Measurements from ENCODE around the gene GHR.

Gene GHR

DNA sequence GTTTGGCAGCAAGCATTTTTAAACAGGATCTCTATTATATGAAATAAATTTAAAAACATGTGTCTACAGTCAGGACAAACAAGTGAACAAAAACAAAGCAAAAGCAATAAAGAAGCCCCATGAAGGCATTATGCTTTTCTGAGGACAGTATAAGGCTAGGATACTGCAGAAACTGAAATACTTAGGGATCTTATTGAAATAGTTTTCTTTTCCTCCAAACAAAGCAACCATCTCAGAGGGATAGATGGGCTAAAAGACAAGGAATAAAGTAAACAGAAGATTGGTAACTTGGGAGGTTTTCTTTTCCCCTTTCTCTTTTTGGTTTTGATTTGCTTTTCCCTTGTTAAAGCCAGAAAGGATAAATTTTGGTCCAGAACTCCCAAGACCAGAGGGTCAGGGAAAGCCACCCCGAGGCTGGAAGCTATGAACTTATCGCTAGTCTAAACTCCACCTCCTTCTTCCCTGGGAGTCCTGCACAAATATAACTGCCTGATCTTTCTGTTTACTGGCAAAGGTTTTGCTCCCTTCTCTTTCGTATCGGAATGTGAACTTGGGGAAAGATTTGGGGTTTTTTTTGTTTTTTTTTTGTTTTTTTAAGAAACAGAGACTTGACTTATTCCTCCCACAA is 164.0 kb downstream of the GHR start:
- Histone ChIP-seq H3K27me3 (ENCODE audit: insufficient read depth, poor library complexity, severe bottlenecking) (peaks cover 2% of the 10 kb centered on the region), H3K27ac (replicated peaks) (no peak overlapping the region), H3K4me3 (replicated peaks; ENCODE audit: insufficient read depth, low read length) (no peak overlapping the region)
- TF ChIP-seq SPI1 (IDR thresholded peaks at IDR 0.05; ENCODE audit: borderline replicate concordance, low read depth) (no peak), GABPA (IDR thresholded peaks at IDR 0.05; ENCODE audit: low read depth) (no peak), POLR2AphosphoS5 (IDR thresholded peaks at IDR 0.05; ENCODE audit: low read depth) (no peak)
- TF ChIP-seq, protein P1, sequence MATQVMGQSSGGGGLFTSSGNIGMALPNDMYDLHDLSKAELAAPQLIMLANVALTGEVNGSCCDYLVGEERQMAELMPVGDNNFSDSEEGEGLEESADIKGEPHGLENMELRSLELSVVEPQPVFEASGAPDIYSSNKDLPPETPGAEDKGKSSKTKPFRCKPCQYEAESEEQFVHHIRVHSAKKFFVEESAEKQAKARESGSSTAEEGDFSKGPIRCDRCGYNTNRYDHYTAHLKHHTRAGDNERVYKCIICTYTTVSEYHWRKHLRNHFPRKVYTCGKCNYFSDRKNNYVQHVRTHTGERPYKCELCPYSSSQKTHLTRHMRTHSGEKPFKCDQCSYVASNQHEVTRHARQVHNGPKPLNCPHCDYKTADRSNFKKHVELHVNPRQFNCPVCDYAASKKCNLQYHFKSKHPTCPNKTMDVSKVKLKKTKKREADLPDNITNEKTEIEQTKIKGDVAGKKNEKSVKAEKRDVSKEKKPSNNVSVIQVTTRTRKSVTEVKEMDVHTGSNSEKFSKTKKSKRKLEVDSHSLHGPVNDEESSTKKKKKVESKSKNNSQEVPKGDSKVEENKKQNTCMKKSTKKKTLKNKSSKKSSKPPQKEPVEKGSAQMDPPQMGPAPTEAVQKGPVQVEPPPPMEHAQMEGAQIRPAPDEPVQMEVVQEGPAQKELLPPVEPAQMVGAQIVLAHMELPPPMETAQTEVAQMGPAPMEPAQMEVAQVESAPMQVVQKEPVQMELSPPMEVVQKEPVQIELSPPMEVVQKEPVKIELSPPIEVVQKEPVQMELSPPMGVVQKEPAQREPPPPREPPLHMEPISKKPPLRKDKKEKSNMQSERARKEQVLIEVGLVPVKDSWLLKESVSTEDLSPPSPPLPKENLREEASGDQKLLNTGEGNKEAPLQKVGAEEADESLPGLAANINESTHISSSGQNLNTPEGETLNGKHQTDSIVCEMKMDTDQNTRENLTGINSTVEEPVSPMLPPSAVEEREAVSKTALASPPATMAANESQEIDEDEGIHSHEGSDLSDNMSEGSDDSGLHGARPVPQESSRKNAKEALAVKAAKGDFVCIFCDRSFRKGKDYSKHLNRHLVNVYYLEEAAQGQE (IDR thresholded peaks at IDR 0.05; ENCODE audit: insufficient replicate concordance, low read depth): no peak
- TF ChIP-seq, protein P2, sequence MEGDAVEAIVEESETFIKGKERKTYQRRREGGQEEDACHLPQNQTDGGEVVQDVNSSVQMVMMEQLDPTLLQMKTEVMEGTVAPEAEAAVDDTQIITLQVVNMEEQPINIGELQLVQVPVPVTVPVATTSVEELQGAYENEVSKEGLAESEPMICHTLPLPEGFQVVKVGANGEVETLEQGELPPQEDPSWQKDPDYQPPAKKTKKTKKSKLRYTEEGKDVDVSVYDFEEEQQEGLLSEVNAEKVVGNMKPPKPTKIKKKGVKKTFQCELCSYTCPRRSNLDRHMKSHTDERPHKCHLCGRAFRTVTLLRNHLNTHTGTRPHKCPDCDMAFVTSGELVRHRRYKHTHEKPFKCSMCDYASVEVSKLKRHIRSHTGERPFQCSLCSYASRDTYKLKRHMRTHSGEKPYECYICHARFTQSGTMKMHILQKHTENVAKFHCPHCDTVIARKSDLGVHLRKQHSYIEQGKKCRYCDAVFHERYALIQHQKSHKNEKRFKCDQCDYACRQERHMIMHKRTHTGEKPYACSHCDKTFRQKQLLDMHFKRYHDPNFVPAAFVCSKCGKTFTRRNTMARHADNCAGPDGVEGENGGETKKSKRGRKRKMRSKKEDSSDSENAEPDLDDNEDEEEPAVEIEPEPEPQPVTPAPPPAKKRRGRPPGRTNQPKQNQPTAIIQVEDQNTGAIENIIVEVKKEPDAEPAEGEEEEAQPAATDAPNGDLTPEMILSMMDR (IDR thresholded peaks at IDR 0.05; ENCODE audit: insufficient read depth, low read length): no peak
- no peak for DNase-seq (ENCODE audit: low read depth in 1 of 2, low spot score in 1 of 2)

DNA sequence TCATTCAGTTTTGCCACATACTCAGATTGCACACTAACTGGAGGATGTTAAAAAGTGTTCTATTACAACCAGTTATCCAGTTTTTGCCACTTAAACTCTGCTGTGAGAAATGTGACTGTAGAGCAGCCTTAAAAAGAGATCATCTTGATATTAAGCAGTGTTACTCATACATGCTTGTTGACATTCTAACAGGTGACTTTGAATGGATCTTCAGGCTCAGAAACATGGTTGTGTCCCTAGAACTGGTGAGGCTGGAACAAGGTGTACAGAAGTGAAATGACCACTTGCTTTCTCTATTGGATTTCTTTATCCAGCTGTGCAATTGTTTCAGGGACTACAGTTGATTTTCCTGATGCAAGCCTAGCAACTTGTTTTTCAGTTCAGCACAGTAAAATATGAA is 167.3 kb downstream of the GHR start:
- no peak for DNase-seq (ENCODE audit: low read depth in 1 of 2, low spot score in 1 of 2)
- no peak for TF ChIP-seq GABPA (IDR thresholded peaks at IDR 0.05; ENCODE audit: low read depth)
- TF ChIP-seq SPI1 (IDR thresholded peaks at IDR 0.05; ENCODE audit: borderline replicate concordance, low read depth): no peak
- TF ChIP-seq, protein P1 (IDR thresholded peaks at IDR 0.05; ENCODE audit: insufficient replicate concordance, low read depth): no peak
- no peak for TF ChIP-seq POLR2AphosphoS5 (IDR thresholded peaks at IDR 0.05; ENCODE audit: low read depth)
- TF ChIP-seq, protein P2 (IDR thresholded peaks at IDR 0.05; ENCODE audit: insufficient read depth, low read length): no peak
- peaks cover 2% of the 10 kb centered on the region for H3K27me3 ChIP-seq (ENCODE audit: insufficient read depth, poor library complexity, severe bottlenecking)
- H3K4me3 ChIP-seq (replicated peaks; ENCODE audit: insufficient read depth, low read length): no peak overlapping the region
- no peak overlapping the region for H3K27ac ChIP-seq (replicated peaks)

DNA sequence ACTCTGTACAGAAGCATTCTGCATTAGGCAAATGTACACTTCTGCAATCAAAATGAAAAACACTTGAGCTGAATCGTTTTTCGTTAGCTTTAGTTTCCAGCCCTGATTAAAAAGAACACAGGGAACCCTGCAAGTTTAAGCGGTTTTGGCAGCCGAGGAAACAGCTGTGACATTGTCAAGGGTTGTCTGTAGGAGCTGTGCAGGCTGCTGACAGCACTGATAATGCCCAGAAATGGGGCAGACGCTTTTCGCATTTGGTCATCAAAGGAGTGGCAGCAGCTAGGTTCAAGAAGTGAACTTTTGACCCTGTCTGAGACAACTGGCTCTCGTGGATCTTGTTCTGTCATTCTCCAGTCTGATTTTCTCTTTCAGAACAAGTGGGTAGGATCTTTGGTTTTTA is 167.8 kb downstream of the GHR start:
- H3K4me3 ChIP-seq (replicated peaks; ENCODE audit: insufficient read depth, low read length): no peak overlapping the region

More for the DNA sequence above, 167.8 kb downstream of the GHR start:
- Histone ChIP-seq H3K27me3 (ENCODE audit: insufficient read depth, poor library complexity, severe bottlenecking) (peaks cover 2% of the 10 kb centered on the region), H3K27ac (replicated peaks) (no peak overlapping the region)
- no peak for DNase-seq (ENCODE audit: low read depth in 1 of 2, low spot score in 1 of 2)
- no peak for TF ChIP-seq SPI1 (IDR thresholded peaks at IDR 0.05; ENCODE audit: borderline replicate concordance, low read depth)
- TF ChIP-seq, protein P2 (IDR thresholded peaks at IDR 0.05; ENCODE audit: insufficient read depth, low read length): no peak
- TF ChIP-seq POLR2AphosphoS5 (IDR thresholded peaks at IDR 0.05; ENCODE audit: low read depth): no peak
- TF ChIP-seq, protein P1 (IDR thresholded peaks at IDR 0.05; ENCODE audit: insufficient replicate concordance, low read depth): no peak
- no peak for TF ChIP-seq GABPA (IDR thresholded peaks at IDR 0.05; ENCODE audit: low read depth)

Measured in HL-60 (cell line).